DND-41 (cell line): ENCODE results near the gene KRT1.

Experiments used
- ATAC-seq: fragments of 200-7000 bp; cut with Tn5 transposase; 3 replicates; pipeline ENCODE4 v1.9.1; 2021; ENCODE audit warnings: low read depth; ENCODE audit not compliant: insufficient read depth
- DNase-seq: peaks from one replicate; pipeline ENCODE4 v3.0.0-alpha.2; 2020
- H2AFZ ChIP-seq: 2 replicates; pipeline ENCODE4 v1.6.0; 2012; ENCODE audit warnings: low read depth, low read length
- H3K27ac ChIP-seq: 2 replicates; pipeline ENCODE4 v1.5.1; 2012; ENCODE audit warnings: low read length, inconsistent platforms
- H3K27me3 ChIP-seq: fragments of 200-600 bp; sonication (generic); 2 replicates; pipeline ENCODE4 v1.6.0; 2012; ENCODE audit warnings: low read length, mild to moderate bottlenecking, inconsistent platforms; ENCODE audit not compliant: insufficient read depth, poor library complexity
- H3K36me3 ChIP-seq: 2 replicates; pipeline ENCODE4 v1.5.1; 2012; ENCODE audit warnings: low read length, inconsistent platforms; ENCODE audit not compliant: insufficient read depth
- H3K4me1 ChIP-seq: 2 replicates; pipeline ENCODE4 v1.5.1; 2012; ENCODE audit warnings: mild to moderate bottlenecking, low read length; ENCODE audit not compliant: insufficient read depth
- H3K4me2 ChIP-seq: 2 replicates; pipeline ENCODE4 v1.6.0; 2012; ENCODE audit warnings: mild to moderate bottlenecking, moderate library complexity, low read length, inconsistent platforms; ENCODE audit not compliant: insufficient read depth
- H3K4me3 ChIP-seq, 2 experiments: fragments of 200-600 bp in 1 of 2; shearing (Covaris generic) in 1 of 2; 2 replicates each; pipeline ENCODE4 v1.5.1; 2012 to 2016; ENCODE audit warnings: inconsistent platforms in 2 of 2, low read length in 2 of 2, mild to moderate bottlenecking in 2 of 2, low read depth in 1 of 2, moderate library complexity in 1 of 2
- H3K79me2 ChIP-seq: 2 replicates; pipeline ENCODE4 v1.6.0; 2012; ENCODE audit warnings: low read length, inconsistent platforms; ENCODE audit not compliant: insufficient read depth
- H3K9ac ChIP-seq: 2 replicates; pipeline ENCODE4 v1.6.0; 2012; ENCODE audit warnings: low read depth, mild to moderate bottlenecking, inconsistent platforms, low read length, moderate library complexity
- H3K9me3 ChIP-seq: 2 replicates; pipeline ENCODE4 v1.5.1; 2012; ENCODE audit warnings: low read length, moderate library complexity, mild to moderate bottlenecking, inconsistent platforms; ENCODE audit not compliant: insufficient read depth, severe bottlenecking
- H4K20me1 ChIP-seq: 2 replicates; pipeline ENCODE4 v1.6.0; 2012; ENCODE audit warnings: low read length; ENCODE audit not compliant: insufficient read depth
- EZH2 ChIP-seq: IDR thresholded peaks from 3 replicates; pipeline ENCODE4 v1.6.1; 2012; ENCODE audit warnings: borderline replicate concordance, low read depth, mild to moderate bottlenecking, moderate library complexity, low read length, inconsistent platforms; ENCODE audit not compliant: severe bottlenecking
- TF ChIP-seq, protein P1 (sequence below): IDR thresholded peaks from 2 replicates; pipeline ENCODE4 v1.5.1; 2012; ENCODE audit warnings: borderline replicate concordance, low read length, moderate library complexity, mild to moderate bottlenecking; ENCODE audit not compliant: poor library complexity, severe bottlenecking; ENCODE audit errors: extremely low read depth

KRT1 gene

GRCh38 chr12:52660934-52661499 is 19.2 kb downstream of the KRT1 start:
- Histone ChIP-seq H2AFZ (no peak overlapping the region), H3K9ac (no peak overlapping the region), H3K4me2 (no peak overlapping the region), H3K27ac (no peak overlapping the region), H3K4me1 (no peaks in the 10 kb centered on the region), H3K4me3 (no peak overlapping the region), H3K9me3 (no peaks in the 10 kb centered on the region), H4K20me1 (no peaks in the 10 kb centered on the region), H3K79me2 (no peaks in the 10 kb centered on the region), H3K36me3 (no peaks in the 10 kb centered on the region), H3K27me3 (peaks cover 23% of the 10 kb centered on the region)
- DNase-seq (no peak), ATAC-seq (no peak)
- TF ChIP-seq, protein P1, sequence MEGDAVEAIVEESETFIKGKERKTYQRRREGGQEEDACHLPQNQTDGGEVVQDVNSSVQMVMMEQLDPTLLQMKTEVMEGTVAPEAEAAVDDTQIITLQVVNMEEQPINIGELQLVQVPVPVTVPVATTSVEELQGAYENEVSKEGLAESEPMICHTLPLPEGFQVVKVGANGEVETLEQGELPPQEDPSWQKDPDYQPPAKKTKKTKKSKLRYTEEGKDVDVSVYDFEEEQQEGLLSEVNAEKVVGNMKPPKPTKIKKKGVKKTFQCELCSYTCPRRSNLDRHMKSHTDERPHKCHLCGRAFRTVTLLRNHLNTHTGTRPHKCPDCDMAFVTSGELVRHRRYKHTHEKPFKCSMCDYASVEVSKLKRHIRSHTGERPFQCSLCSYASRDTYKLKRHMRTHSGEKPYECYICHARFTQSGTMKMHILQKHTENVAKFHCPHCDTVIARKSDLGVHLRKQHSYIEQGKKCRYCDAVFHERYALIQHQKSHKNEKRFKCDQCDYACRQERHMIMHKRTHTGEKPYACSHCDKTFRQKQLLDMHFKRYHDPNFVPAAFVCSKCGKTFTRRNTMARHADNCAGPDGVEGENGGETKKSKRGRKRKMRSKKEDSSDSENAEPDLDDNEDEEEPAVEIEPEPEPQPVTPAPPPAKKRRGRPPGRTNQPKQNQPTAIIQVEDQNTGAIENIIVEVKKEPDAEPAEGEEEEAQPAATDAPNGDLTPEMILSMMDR, result no peak
- TF ChIP-seq EZH2, result no peak

- no peak overlapping the region for H3K9ac ChIP-seq
- no peak for ATAC-seq
- H3K4me1 ChIP-seq, result no peaks in the 10 kb centered on the region
- H3K27me3 ChIP-seq, result peaks cover 23% of the 10 kb centered on the region
- no peak overlapping the region for H2AFZ ChIP-seq
- no peak overlapping the region for H3K4me2 ChIP-seq
- H3K79me2 ChIP-seq, result no peaks in the 10 kb centered on the region
- H3K4me3 ChIP-seq, result no peak overlapping the region
- no peak overlapping the region for H3K27ac ChIP-seq
- no peaks in the 10 kb centered on the region for H4K20me1 ChIP-seq
- no peaks in the 10 kb centered on the region for H3K9me3 ChIP-seq
- H3K36me3 ChIP-seq, result no peaks in the 10 kb centered on the region
- TF ChIP-seq, protein P1, result no peak
- TF ChIP-seq EZH2, result no peak
- DNase-seq, result no peak
Observed at GRCh38 chr12:52659951-52660350, 20.3 kb downstream of the KRT1 start.

- Histone ChIP-seq H3K4me2 (no peak overlapping the region), H3K27me3 (peaks cover 23% of the 10 kb centered on the region)
- no peak for DNase-seq
Observed at GRCh38 chr12:52659395-52659794, 20.8 kb downstream of the KRT1 start.

More at GRCh38 chr12:52659395-52659794, 20.8 kb downstream of the KRT1 start:
- no peaks in the 10 kb centered on the region for H3K9me3 ChIP-seq
- H3K79me2 ChIP-seq, result no peaks in the 10 kb centered on the region
- H3K9ac ChIP-seq, result no peak overlapping the region
- no peaks in the 10 kb centered on the region for H3K4me1 ChIP-seq
- H3K27ac ChIP-seq, result no peak overlapping the region
- no peak for ATAC-seq
- no peaks in the 10 kb centered on the region for H4K20me1 ChIP-seq
- no peak overlapping the region for H2AFZ ChIP-seq
- TF ChIP-seq EZH2, result no peak
- TF ChIP-seq, protein P1, result no peak
- H3K36me3 ChIP-seq, result no peaks in the 10 kb centered on the region
- H3K4me3 ChIP-seq, result no peak overlapping the region
